GM21825 (cell line): ENCODE data around the gene KCNK18.

Experiments used
- ATAC-seq: cut with Tn5 transposase; IDR thresholded peaks from one replicate; pipeline ENCODE4 v1.9.1; 2021; ENCODE audit warnings: mild to moderate bottlenecking, moderate library complexity; ENCODE audit not compliant: unreplicated experiment

KCNK18 gene

DNA sequence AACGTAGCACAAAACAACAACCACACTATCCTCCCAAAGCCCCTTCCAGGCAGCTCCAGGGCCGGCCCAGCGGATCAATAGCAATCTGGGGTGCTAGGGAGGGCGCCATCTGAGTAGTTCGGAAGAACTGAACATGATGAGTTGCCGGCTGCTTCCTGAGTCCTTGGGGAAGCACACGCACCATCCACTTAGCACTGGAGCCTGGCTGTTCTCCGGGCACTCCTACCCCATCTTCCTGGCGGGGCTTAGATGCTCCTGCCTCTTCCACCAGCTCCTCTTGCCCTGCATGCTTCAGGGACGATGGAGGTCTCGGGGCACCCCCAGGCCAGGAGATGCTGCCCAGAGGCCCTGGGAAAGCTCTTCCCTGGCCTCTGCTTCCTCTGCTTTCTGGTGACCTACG, at the start of gene KCNK18:
Gene KCNK18 (plus strand): TSS at position 301 of the 400 bp plus-strand sequence. CDS start 0 bp downstream, at position 301.
- ATAC-seq = no peak

DNA sequence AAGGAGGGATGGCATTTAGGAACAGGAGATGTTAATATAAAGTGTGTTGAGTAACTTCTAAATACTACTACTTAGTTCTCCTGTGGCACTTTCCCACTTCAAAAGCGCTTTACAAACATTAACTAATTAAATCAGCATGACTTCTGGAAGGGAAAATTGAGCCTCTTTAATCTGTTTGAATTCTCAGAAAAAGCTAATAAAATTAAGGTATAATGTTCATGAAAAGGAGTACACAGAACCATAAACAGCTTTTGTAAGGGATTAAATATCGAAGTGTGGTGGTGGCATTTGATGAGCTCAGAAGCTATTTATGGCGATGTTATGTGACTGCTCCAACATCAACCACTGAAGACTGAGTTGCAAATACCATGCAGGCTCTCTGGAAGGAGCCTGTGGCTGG, 49.0 kb upstream of the KCNK18 start:
- ATAC-seq = no peak

DNA sequence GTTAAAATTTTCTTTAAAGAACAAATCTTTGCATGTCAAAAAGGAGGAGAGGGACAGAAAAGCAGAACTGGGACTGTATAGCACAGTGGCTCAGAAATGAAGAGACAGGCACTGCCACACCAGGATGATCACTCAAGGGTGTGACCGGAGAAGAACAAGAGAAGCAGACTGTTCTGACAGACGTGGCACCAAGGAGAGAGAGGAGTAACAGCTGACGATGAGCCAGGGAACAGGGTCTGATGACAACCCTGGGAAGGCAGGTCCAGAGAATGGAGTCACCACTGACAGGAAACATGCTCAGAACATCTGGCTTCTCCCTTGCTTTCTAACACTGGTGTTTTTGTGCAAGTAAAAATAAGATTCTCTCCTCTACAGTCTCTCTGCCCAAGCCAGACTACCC, 44.6 kb upstream of the KCNK18 start:
- no peak for ATAC-seq

DNA sequence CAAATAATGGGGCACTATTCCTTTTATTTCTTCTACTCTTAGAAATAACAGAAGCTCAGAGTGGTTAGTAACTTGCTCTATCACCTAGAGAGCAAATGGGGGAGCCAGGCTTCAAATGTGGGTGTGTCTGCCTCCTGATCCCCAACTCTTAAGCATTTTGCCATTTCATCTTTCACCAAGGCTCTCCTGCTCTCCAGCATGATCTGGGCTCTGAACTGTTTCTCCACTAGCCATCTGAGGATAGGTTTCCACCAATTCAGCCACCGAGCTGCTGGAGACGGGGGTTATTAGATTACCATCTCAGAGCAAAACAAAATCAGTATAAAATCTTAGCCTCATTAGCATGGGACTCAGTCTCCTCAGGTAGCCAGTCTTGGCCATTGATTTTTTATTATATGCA, 39.0 kb upstream of the KCNK18 start:
- no peak for ATAC-seq

DNA sequence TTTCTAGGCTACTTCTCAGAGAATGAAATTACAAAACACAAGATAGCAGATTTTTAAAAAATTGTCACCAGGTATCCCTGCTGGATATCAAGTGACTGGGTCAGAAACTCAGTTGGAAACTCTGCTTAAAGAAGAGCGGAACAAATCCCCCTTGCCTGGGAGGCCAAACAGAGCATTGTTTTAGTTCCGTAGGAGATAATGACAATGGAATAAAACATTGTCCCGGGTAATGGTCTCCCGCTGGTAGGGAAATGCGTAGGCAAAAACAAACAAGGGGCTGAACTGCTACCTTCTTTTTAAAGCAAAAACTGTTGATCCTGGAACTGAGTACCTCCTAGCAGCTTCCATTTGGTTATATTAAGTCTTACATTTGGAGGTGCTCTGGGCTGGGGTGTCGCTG, 37.9 kb upstream of the KCNK18 start:
- no peak for ATAC-seq

DNA sequence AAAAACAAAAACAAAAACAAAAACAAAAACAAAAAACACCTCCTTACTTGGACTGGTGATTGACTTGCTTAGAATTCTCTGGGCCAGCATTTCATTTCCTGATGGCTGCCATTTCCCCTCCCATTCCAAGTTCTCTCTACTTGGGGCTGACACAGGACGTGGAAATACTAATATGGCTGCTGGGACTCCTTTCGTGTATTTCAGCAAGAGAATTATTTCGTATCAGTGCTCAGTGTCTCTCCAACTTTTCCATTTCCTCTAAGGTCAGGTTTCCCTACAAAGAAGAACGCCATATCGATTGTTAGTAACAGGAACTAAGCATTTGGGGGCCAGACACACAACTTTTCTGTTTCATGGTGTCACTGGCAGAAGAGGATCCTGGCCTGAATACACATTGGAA, 36.7 kb upstream of the KCNK18 start:
- ATAC-seq = no peak

DNA sequence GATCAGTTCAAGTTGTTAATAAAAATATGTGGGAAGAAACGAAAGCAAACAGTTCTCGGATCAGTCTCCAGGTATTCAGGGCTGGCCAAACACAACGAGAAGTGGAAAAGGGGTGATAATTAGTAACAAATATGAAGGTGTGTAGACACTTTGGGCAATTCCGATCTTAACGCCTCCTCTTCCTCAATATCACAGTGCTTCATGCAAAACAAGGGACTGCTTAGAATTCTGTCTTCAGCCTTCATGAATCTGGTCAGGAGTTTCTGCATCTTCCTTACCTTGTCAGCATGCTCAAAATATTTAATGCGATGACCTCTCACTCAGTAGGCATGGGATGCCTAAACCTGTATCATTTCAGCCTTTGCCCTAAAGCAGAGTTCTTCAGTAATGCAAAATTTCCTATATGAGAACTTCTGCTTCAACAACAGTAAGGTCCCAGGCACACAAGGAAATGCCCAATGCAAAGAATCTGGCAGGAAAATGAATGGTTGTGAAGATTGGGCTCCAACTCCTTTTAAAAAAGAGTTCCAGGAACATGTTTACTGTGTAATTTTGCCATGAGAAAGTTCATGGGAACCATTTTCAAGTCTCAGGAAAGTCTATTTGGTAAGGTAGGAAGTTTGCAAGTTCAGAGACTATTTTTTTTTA, 35.8 kb upstream of the KCNK18 start:
- no peak for ATAC-seq

DNA sequence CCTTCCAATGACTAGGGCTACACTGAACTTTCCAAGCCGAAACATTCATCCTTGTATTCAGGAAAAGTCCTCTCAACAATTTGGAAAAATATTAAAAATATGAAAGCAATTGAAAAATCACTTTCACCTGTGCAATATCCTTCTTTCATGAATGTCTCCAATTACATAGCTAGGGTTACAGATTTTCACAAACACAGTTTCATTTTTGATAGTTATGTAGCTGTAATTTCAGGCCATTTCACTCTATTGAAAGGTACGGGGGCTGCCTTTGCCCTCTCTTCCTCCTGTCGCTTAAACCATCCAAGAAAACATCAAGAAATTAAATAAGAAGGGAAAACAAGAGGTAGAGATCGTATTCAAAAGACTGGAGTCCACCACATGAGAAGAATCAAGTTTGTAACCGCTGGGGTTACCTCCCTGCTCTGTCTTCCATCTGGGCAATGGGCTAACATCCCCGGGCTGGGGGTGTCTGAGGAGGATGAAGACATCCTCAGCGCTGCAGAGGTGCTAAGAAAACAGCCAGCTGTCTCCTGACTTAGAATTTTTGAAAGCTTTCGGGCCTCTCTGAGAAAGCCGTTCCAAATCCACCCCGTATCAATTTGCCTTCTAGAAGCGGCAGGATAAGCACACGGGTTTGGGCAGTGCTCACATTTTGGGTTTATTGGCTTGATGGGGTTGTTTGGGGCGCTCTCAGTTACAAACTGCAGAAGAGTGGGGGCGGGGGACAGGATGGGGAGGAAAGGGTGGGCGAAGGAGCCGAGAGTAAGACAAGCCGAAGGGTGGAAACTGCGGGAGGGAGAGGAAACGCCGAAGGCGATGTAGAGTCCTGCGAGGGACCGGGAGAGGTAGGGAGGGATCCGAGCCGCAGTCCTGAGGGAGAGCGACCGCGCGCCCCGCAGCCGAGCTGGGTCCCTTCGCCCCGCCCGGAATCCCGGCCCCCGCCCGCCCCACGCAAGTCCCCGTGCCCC, 34.9 kb upstream of the KCNK18 start:
- ATAC-seq = no peak

DNA sequence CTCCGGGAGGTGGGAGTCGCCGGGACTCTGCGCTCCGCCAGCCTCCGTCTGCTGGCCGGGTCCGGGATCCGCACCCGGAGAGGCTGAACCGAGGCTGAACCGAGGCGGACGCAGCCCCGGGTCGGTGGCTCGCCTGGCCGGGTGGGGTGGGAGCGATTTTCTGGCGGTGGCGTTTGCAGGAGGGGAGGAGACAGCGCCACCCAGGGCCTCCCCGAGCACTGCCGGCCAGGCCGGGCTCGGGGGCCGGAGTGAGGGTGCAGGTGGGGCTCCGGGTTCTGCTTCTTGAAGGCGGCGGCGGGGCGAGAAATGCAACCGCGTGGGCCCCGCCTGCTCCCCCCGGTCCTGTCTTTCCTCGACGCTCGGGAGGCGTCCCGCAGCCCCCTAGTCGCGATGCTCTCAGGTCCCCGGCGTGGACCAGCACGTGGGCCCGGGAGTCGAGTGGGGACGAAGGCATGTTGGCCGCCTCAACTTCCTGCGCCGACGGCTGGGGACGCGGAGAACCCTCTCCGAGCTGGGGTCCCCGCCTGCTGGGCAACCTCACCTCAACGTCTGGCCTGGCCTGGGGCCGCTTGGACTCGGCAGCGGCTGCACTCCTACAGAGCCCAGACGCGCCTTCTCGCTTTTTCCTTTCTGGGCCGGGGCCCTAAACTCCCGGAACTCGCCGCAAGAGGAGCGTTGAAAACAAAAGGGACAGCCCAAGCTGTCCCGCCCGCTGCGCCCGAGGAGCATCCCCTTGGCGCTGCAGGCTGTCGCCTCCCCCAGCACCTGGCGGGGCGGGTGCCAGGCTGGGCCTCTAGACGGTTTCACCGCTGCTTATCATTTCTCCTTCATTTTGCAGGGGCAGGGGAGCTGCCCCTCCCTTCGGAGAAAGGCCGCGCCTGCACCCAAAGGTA, 34.0 kb upstream of the KCNK18 start:
- no peak for ATAC-seq

DNA sequence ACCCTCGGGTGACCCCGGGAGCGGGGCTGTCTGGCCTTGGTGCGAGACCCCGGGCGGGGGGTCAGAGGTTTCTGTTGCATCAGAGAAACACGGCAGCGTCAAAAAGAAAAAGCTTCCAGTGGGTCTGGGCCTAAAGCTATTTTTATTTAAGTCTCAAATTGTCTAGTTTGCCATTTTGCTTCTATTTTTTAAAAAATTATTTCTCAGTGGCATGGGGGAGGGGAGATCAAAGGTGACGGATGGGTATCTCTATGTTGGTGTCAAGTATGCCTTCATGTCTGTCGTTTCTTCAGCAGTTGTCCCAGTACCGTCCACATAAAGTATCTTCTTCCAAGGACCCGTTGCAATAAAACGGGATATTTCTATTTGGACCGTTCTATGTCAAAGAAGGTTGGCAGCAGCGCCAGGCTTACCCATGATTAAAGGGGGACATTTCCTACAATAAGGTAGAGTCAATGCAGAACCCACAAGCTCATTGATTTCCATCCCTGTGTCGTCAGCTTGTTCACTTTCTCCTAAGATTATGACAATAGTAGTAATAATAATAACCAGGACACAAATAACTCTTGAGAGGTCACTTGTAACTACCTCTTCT, 33.2 kb upstream of the KCNK18 start:
- no peak for ATAC-seq

DNA sequence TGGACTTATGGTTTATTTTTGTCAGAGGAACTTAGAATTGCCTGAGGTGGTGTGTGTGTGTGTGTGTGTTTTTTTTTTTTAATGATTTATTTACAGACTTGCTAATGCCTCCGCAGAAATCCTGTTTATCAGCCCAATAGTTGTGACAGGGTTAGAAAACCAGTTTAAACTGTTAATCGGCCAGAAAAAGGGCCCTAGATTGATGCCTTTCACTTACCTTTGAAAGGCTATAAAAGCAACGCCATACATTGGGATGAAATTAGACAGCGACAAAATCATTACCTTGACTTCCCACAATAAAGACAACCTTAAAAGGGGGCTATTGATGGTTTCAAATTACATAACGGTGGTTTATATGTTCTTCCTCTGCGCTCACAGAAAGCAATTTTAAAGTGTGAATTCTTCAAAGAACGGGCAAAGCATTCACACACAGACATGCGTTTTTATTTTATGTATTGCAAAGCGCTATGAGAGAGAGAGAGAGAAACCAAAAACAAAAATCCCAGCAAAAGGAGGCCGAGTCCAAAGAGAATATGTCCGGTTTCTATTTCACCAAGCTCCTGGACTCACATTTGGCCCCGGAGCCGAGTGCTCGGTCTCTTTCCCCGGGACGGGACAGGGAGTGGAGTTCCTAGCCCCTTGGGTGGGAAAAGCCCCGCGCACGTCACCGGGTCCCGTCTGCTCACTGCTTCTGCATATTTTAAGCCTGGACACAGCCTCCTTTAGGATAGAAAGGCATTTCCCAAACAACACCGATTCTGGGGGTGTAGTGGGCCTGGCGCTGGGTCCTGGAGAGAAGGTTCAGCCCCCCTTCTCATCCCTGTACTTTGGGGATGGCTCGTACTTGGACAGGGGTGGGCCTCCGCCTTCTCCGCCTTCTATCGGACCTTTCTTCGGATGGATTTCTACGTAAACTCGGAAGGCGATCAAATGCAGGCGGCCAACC, 32.4 kb upstream of the KCNK18 start:
- no peak for ATAC-seq

DNA sequence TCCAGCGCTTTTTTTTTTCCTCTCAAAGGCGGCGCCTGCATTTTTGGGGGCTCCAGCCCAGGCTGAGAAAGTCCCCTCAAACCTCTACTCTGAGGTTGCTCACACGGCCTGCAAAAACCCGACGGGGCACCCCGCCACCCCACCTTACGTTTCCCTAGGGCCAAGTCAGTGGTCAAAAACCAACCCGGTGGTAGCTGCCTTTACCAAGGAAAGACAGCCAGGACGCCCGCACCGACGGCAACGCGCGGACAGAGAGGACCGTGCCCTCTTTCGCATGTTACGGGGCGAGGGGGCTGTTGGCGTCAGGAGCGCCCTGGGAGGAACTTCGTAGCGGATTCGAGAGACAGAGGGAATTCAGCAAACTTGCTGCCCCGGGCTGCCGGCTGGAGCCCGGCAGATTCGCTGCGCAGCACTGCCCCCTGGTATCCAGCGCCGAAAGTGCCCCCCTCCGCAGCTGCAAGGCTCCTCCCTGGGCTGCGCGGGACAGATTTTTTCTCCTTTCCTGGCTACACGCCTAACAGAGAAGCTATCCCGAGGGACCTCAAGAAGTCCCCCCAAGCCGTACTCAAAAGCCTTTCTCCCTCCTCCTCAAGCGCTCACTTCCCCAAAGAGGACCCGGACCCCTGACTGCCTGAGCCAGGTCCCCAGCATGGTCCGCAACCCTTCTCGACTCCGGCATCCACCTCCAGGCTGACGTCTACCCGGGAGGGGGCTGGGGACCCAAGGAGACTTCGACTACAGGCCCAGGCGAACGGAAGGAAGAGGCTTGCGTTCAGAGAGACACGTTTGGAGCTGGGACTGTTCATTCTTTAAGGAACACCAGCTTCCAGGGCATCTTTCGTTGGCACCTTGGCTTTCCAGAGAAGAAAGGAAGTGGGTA, 31.5 kb upstream of the KCNK18 start:
- no peak for ATAC-seq

DNA sequence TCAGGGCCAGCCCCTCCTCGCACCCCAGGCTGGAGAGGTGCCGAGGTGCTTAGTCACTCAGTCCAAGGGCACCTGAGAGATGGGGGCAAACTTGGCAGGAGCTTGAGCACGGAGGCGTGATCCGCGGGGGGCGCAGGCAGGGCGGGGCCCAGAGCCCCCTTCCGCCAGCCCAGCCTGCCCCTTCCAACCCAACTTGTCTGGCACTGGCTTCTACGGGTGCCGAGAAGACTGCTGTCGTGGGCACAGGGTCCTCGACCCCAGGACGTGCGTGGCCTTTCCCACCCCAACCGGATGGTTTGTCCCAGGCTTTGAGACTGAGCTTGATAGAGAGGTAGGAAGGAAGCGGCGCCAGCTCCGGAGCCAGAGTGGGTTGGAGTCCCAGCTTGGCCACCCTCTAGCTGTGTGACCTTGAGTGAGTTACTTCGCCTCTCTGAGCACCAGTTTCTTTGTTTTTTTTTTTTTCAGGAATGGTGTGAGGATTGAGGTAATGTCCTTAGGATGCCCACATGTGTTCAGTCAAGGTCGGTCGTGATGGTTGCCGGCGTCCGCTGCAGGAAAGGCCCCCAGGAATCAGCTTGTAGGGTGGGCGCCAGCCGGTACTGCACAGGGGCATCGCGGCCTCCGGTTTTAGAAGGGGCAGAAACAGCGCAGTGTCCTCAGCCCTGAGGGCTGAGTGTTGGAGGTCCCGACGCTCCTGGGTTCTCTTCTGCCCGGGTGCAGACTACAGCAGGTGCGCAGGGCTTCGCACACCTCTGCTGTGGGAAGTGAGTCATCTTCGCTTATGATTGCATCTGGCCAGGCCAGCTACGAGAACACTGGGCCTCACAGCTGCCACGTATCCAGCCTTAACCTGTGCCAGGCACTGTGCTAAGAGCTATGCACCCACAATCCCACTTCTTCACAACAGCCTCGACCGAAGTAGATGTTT, 30.6 kb upstream of the KCNK18 start:
- no peak for ATAC-seq

DNA sequence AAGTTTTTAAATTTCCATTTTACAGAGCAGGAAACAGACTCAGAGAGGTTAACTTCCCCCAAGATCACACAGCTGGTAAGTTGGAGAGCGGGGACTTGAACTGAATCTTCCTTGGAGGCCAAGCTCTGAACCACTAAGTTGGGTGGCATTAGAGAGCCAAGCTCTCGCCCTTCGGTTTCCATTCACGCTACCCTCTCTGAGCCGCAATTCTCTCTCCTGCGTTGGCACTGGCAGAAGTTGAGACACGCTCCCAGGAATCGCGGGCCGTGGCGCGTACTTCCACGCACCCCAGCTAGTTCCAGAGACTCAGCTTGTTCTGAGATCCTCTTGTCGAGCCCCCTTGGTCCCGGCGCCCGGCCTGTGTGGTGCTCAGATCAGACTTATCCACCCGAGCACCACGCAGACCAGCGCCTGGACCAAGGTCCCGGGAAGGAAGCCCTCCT, 29.9 kb upstream of the KCNK18 start:
- no peak for ATAC-seq

DNA sequence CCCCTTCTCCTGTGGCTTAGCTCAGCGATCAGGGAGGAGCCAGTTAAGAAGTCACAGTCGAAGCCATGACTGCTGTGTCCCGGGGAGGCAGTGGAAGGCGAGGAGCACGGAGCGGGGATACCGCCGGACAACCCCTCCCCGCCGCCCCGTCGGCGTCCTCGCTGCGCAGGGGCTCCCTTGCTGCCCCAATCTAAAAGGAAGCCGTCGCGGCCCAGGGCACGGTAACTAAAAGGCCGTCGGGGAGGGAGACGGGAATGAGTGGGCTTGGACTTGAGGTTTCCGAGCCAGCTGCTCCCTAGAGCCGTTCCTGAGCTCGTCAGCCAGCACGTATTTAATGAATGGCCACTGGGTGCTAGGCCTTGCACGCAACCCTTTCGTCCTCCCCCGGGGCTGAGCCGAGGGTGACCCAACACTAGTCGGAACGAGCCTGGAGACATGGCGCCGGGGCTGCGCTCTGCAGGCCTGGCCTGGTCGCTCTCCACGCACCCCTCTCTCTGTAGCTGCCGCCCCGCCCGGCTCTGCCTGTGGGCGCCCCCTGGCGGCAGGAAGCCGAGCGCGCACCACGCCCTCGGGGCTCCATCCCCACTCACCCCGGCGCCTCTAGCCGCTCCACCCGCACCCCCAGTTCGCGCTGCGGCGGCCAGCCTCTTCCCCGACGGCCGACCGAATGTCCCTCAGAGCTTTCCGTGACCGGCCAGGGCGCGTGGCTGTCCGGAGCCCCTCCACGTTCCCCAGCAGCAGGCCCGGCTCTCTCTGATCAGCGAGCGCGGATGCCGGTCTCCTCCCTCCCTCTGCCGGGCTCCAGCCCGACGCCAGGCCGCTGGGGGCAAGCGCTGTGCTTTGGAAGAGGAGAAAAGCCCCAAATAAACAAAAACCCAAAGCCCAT, 29.3 kb upstream of the KCNK18 start:
- ATAC-seq = peak; percentile 92

DNA sequence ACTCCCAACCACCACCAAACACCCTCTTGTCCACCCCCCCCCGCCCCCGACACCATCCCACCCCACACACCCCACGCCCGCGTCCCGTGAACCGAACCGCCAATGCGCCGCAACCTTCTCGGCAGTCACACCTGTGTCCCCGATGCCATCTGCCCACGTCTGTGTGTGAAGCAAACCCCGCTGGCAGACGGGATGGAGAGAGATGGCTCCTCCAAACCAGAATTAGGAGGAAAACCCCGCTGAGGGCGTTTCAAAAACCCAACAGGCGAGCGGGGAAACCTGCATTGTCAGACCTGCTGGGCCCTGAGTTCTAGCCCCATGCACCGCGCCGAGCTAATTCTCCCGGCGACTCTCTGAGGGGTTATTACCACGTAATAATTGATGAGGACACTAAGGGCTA, 28.6 kb upstream of the KCNK18 start:
- no peak for ATAC-seq

DNA sequence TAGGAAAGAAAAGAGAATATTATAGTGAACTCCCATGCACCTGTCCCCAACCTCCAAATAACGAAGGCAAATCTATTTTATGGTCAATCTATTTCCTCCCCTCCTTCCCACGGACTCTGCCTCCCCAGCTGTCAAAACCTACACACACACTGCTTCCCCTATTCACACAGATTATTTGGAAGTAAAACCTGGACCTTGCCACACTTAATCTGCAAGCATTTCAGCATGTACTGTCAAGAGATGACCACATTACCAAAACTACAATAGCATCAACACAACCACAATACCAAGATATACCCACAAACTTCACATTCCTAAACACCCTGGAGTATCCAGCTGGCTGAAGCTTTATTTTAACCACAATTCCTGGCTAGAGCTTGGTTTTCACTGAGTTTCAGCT, 27.8 kb upstream of the KCNK18 start:
- ATAC-seq = no peak
